Epidermal melanocyte (primary cell): ENCODE results near the gene THUMPD2.
"Not testable (repeated sequence)": the region's sequence is repeated elsewhere in the genome, so short reads cannot be mapped to it uniquely, and the experiment has no call there.

Experiments used
- DNase-seq: peaks from one replicate; pipeline ENCODE4 v3.0.0; 2011; ENCODE audit warnings: low spot score; ENCODE audit not compliant: insufficient read length

THUMPD2 gene, protein sequence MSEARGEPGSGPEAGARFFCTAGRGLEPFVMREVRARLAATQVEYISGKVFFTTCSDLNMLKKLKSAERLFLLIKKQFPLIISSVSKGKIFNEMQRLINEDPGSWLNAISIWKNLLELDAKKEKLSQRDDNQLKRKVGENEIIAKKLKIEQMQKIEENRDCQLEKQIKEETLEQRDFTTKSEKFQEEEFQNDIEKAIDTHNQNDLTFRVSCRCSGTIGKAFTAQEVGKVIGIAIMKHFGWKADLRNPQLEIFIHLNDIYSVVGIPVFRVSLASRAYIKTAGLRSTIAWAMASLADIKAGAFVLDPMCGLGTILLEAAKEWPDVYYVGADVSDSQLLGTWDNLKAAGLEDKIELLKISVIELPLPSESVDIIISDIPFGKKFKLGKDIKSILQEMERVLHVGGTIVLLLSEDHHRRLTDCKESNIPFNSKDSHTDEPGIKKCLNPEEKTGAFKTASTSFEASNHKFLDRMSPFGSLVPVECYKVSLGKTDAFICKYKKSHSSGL

DNA sequence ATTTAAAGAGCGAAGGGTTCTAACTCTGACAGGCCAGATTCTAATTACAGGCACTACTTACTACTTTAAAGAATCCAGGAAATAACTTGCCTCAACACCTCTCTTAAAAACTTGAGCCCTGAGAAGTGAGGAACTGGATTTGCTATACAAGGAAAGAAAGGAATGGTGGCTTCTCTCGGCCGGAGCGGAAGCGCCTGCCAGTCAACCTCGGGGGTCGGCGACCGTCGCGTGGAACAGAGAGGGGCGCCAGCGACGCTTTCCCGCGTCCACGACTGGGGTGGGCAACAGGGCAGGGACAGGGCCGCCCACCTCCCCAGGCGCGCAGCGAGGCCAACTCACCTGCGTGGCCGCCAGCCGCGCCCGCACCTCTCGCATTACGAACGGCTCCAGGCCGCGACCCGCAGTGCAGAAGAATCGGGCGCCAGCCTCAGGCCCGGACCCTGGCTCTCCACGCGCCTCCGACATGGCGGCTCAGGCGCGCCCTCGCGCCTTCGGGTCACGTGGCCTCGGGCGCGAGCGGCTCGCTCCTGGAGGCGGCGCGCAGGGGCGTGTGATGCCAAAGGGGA lies at the start of gene THUMPD2:
Gene THUMPD2 (minus strand): TSS at position 484 of the 566 bp plus-strand sequence. CDS start 19 bp downstream, at position 465.
- DNase-seq = peak; percentile 52

- no peak for DNase-seq
These were observed 42.8 kb upstream of the THUMPD2 start for GRCh38 chr2:39821871-39822270.

DNA sequence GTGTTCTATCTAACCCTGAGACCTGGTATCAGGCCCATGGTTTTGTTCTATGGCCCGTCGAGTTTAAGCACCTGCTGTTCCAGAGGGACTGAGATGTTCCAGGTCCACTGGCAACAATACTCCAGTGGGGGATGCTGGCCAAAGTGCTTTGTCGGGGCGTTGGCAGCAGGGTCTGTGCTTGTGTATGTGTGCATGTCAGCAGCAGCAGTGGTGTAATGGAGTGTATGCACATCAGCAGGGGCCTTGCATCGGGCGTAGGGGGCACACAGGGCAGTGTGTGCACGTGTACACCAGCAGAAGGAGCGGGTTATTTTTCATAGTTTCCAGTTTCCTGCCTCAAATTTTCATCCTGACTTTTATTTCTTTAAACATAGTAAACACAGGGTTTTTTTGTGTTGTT lies 37.8 kb upstream of the THUMPD2 start:
- DNase-seq = no peak

DNA sequence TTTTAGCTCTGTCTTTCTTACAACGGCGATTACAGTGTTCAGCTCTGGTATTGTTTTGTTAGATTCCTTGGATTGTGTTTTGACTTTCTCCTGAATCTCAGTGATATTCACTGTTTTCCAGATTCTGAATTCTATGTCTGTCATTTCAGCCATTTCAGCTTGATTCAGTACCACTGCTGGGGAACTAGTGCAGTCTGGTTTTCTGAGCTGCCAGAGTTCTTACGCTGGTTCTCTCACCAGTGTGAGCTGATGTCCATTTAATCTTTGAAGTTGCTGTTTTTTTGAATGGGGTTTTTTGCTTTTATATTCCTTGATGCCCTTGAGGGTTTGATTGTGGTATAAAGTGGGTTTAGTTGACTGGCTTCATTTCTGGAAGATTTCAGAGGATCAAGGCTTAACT lies 37.4 kb upstream of the THUMPD2 start:
- no peak for DNase-seq

DNA sequence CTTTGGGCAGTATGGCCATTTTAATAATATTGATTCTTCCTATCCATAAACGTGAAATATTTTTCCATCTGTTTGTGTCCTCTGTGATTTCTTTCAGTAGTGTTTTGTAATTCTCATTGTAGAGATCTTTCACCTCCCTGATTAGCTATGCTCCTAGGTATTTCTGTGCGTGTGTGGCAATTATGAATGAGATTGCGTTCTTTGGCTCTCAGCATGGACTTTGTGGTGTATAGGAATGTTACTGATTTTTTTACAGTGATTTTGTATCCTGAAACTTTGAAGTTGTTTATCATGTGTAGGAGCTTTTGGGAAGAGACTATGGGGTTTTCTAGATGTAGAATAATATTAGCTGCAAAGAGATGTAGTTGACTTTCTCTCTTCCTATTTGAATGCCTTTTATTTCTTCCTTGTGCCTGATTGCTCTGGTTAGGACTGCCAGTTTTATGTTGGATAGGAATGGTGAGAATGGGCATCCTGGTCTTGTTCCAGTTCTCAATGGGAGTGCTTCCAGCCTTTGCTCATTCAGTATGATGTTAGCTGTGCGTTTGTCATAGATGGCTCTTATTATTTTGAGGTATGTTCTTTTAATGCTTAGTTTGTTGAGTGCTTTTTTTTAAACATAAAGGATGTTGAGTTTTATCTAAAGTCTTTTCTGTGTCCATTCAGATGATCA lies 27.0 kb upstream of the THUMPD2 start:
- DNase-seq = no peak

GRCh38 chr2:39803839-39804238 lies 24.8 kb upstream of the THUMPD2 start:
- DNase-seq = no peak

GRCh38 chr2:39800752-39801151 lies 21.7 kb upstream of the THUMPD2 start:
- DNase-seq = no peak

GRCh38 chr2:39796134-39796533 lies 17.1 kb upstream of the THUMPD2 start:
- DNase-seq = no peak

- DNase-seq = not testable (repeated sequence)
These were observed 11.3 kb upstream of the THUMPD2 start for GRCh38 chr2:39790216-39790818.

DNA sequence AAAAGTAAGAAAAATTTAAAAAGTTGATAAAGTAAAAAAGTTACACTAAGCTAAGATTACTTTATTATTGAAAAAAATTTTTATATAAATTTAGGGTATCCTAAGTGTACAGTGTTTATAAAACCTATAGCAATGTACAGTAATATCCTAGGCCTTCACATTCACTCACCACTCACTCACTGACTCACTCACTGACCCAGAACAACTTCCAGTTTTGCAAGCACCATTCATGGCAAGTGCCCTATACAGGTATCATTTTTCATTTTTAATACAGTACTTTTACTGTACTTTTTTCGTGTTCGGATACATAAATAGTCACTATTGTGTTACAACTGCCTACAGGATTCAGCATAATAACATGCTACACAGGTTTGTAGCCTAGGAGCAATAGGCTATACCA lies 8.9 kb upstream of the THUMPD2 start:
- DNase-seq = no peak

- DNase-seq = no peak
These were observed 7.9 kb upstream of the THUMPD2 start for GRCh38 chr2:39786761-39787522.

DNA sequence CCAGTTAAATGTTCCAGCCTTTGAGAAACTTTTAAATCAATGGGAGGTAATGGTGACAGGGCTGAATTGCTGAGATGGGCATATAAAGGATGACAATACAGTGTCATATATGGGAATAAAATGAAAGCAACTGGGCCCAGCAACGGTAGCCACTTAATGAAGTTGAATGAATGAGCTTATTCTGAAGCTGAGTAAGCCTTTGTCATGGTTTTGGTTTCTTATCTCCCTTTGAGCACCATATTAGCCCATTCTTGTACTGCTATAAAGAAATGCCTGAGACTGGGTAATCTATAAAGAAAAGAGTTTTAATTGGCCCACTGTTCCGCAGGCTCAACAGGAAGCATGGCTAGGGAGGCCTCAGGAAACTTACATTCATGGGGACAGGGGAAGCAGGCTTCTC lies 3.5 kb upstream of the THUMPD2 start:
- no peak for DNase-seq

- no peak for DNase-seq
These were observed 2.6 kb upstream of the THUMPD2 start for GRCh38 chr2:39781697-39782096.

DNA sequence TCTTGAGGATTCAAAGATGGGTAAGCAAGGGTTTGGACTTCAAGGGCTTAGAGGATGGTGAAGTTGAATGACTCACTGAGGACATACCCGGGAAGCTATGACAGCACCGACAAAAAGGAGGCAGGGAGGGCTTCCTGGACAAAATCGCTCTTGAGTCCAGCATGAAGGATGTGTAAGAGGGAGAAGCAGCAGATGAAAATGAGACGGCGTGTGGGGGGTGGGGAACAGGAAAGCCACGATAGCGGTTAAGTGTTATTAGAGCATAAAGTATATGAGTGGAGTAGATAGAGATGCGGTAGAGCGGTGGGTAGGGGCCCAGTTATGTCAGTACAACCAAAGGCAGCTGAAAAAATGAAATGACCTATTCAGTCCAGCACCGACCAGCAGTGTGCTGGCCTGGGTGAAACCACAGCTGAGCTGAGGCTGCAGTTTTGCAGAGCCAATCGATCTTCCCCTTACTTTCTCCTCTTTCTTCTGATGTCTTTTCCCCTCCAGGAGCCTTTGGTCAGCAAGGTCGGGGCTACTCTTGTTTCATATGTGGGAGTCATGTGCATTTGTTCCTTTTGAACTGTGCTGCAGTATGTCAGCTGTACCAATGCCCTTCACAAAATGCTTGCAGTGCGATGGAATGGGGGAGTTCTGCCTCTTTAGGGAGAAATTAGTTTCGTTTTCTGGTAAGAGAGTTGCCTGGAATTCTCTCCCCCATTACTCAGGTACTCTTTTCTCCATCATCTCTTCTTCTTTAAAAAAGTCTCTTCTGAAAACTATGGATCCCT lies 2.0 kb upstream of the THUMPD2 start:
- no peak for DNase-seq

- no peak for DNase-seq
These were observed 869 bp upstream of the THUMPD2 start for GRCh38 chr2:39779927-39780326.

DNA sequence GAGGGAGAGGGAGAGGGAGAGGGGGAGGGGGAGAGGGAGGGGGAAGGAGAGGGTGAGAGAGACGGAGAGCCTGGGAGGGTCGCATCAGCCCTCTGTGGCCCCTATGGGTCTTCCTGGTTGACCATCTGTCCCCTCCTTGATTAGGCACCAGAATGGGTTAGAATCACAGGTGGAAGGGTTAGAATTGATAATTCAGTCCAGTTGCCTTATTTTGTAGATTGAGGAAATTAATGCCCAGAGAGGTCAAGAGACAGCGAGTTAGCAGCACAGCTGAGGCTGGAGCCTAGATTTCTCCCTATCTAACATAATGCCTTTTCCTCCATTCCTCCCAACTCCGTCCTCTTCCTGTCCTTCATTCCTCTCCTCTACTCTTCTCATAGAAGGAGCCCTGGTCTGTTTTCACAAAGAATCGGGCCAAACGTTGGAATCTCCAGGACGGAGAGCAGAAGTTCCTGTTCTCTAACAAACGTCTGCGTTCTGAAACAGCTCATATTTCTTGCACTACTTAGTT lies 338 bp upstream of the THUMPD2 start:
- DNase-seq = no peak

GRCh38 chr2:39778233-39778632 lies 825 bp downstream of the THUMPD2 start:
- DNase-seq = no peak

GRCh38 chr2:39772812-39773152 lies 6.3 kb downstream of the THUMPD2 start:
- DNase-seq = no peak

- no peak for DNase-seq
These were observed 6.8 kb downstream of the THUMPD2 start for GRCh38 chr2:39772086-39772811.

GRCh38 chr2:39762448-39762847 lies 16.6 kb downstream of the THUMPD2 start:
- no peak for DNase-seq
